GM19043 (cell line): ENCODE measurements around the gene KLF11.
A peak's percentile ranks its signal among the peaks of the same experiment; 100 is the strongest.

Experiments used
- ATAC-seq: cut with Tn5 transposase; IDR thresholded peaks from one replicate; pipeline ENCODE4 v1.9.1; 2021; ENCODE audit warnings: low read depth; ENCODE audit not compliant: unreplicated experiment

The KLF11 gene

DNA sequence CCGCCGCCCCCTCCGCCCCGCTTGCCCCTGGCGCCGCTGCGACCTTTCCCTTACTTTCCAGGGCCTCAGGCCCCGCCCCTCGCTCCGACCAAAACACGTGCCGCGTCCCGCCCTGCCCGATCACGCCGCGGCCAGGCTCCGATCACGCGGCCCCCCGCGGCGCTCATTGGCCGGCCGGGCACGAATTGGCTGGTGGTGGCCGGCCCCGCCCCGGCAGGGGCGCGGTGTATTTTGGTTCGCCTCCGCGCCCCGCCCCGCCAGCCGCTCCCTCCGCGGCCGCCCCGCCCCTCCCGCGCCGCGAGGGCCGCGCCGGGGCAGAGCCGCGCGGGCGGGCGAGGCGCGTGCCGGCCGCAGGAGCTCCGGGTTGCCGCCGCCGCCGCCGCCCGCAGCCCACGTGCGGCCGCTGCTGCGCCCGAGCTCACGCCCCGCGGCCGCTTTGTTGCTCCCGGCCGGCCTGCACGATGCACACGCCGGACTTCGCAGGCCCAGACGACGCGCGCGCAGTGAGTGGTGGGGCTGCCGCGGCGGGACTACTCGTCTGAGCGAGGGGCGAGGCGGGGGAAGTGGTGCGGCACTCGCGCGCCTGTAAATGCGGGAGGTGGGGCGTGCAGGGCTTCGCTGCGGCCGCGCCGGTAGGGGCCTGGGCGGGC, at the start of gene KLF11:
Gene KLF11, plus strand, starts transcription at position 295 of the 650 bp plus-strand sequence. Its CDS starts 167 bp downstream, at position 462.
- ATAC-seq = peak; percentile 63

GRCh38 chr2:9994462-9994861, 48.9 kb upstream of the KLF11 start:
- no peak for ATAC-seq

DNA sequence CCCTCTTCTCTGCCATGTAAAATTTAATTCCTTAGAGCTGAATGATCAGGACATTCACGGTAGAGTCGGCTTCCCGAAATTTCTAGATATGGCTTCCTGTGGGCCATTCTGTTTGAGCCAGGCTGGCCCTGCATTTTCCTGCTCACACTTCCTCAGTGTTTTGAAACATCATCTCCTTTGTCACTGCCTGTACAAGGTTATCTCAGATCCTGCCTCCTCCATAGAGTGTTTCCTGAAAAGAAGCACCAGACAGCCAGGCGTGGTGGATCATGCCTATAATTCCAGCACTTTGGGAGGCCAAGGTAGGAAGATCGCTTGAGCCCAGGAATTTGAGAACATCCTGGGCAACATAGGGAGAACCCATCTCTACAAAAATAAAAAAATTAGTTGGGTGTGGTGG, 48.3 kb upstream of the KLF11 start:
- no peak for ATAC-seq

GRCh38 chr2:9996321-9996720, 47.0 kb upstream of the KLF11 start:
- no peak for ATAC-seq

DNA sequence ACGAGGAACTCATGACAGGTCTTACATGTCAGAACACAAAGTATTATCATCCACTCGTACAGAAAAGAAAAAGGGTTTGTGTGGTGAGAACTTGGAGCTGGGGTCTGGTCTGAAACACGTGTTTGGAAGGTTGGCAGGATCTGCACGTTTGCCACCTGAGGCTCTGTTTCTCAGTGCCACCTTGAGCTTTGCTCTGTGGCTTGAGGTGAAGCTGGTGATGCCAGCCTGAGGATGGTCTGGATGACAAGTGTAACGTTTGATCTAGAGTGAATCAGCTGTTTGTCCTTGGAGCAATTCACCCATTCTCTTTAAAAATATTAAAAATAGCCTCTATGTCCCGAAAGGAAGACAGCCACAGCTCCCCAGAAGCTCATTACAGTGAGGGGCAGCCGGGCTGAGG, 45.4 kb upstream of the KLF11 start:
- ATAC-seq = no peak

GRCh38 chr2:9998916-9999654, 44.3 kb upstream of the KLF11 start:
- no peak for ATAC-seq

- no peak for ATAC-seq
Measured at GRCh38 chr2:9999693-10000092, 43.7 kb upstream of the KLF11 start.

- ATAC-seq = no peak
Measured at GRCh38 chr2:10000541-10000940, 42.8 kb upstream of the KLF11 start.

GRCh38 chr2:10001586-10001985, 41.8 kb upstream of the KLF11 start:
- ATAC-seq = no peak

DNA sequence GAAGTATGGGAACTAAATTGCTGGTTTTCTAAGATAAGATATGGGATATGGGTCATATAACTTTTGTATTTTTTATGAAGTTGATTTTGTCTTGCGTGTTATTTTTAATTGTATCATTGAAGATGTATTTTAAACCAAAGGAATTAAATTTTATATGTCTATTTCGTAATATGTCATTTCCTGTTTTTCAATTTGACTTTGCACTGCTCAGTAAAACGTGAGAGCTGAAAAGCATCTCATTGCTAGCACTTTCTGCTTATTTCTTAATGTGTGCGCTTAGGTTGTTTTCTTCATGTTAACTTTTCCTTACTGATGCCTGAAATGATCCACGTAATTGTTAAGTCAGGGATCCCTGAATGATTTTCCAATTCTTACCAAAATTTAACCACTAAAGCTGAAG, 41.2 kb upstream of the KLF11 start:
- no peak for ATAC-seq

DNA sequence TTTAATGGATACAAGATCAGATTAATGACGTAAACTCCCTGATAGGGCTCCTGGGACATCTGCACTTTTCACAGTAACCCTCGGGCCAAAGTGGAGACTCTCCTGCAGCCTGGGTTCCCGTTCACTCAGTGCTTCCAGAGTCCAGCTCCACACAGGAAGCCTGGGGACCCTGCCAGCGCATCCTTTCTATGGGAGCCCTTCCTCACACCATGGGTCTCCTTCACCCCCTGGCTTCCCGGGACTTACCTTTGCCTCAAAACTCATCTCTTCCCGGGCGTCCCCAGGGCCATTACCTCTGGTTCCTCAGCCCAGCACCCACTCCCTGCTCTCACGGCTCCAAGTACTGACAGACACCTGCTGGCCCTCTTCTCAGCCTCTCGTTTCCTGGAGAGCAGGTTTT, 40.7 kb upstream of the KLF11 start:
- no peak for ATAC-seq

DNA sequence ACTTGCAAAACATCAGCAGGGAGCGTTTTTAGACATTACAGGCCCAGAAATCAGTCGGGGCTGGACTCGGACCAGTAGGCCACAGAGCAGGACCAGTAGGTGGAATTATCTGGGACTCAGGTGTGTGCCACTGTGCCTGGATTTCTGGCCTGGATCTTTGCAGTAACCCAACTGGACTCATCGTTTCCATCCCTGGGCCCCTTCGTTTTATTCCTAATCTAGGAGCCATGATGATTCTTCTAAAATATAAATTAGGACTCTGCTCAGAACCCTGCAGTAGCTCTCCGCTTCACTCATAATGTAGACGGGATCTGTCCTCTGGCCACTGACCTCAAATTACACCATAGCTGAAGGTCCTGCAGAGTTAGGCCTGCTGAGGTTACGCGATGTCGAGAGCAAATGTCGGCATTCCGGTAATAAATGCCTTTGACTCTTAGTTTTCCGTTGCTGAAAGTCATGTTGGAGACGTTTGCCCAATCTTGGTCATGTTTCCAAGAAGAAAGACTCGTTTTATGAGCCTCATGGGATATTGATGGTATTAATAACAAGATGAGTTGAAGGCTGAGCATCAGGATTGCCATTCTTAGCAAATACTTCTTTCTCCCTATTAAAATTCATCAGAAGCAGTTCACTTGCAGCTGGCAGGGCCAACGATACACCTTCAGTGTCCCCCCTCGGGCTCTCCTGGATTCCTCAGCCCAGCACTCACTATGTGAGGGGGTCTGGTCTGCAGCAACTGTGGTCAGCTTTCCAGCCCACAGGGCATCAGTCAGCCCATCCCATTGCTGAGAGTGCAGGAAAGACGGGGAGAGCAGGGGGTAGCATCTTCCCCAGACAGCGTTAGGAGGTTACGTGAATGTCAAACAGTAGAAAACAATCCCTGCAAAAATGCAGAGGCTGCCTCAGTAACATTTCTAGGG, 39.9 kb upstream of the KLF11 start:
- no peak for ATAC-seq

DNA sequence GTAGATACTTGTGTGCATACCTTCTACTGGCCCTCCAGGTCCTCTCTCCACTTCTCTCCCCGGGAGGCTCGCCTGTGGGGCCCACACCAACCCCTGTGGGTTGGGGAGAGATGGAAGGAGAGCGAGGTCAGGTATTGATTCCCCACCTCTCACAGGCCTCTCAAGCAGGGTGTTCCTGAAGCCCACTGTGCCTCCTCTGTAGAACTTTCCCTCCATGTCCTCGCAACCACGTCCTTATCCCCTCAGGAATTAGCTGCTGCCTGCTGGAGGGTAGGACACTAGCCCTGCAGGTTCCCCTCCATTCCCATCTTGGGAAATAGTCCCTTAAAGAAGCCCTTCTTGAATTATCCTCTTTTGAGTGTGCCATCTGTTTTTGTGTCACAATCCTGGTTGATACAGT, 38.9 kb upstream of the KLF11 start:
- no peak for ATAC-seq

- no peak for ATAC-seq
Measured at GRCh38 chr2:10004836-10005235, 38.5 kb upstream of the KLF11 start.

DNA sequence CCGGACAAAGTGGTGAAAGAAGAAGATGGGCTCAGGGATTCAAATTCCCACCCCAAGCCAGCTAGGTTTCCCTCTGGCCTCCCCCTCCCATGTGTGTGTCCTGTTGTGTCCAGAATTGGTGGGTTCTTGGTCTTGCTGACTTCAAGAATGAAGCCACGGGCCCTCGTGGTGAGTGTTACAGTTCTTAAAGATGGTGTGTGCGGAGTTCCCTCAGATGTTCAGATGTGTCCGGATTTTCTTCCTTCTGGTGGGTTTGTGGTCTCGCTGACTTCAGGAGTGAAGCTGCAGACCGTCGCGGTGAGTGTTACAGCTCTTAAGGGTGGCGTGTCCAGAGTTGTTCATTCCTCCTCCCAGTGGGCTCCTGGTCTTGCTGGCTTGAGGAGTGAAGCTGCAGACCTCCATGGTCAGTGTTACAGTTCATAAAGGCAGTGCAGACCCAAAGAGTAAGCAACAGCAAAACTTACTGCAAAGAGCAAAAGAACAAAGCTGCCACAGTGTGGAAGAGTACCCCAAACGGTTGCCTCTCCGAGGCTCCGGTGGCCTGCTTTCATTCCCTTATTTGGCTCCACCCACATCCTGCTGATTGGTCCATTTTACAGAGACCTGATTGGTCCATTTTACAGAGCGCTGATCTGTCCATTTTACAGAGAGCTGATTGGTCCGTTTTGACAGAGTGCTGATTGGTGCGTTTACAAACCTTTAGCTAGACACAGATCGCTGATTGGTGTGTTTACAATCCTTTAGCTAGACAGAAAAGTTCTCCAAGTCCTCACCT, 37.7 kb upstream of the KLF11 start:
- no peak for ATAC-seq

DNA sequence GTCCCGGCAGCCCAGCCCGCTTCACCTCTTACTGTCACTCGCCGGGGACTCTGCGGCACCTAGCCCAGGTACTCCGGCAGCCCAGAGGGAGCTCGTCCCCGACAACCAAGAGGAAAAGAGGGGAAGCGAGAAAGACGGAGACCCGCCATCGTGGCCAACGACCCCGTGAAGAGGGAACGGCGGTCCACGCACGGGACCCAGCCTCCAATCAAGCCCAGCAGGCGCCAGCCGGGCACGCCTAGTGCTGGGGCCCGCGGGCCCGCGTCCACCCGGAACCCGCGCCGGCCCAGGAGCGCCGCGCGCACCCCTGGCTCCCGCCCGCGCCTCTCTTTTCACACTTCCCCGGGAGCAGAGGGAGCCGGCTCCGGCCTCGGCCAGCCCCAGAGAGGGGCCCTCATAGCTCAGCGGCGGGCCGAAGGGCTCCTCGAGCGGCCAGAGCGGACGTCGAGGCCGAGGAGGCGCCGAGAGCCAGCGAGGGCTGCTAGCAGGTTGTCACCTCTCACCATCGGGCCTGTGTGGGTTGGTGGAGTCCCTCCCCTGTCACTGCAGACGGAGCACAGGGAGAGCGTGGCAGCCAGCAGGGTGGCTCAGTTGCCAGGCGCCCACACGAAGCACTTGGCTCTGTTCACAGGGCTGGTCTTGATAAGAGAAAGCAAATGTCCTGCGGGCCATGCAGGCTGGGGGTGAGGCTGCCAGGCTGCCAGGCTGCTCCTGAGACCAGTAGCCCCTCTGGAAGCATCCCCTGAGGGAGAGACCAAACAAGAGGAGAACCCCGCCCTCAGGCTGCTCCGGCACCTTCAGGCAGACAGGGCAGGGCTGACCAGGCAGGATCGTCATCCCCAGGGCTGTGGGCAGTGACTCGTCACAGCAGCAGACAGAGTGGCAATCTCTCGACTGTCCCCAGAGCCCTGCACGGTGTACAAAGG, 36.9 kb upstream of the KLF11 start:
- no peak for ATAC-seq

- ATAC-seq = no peak
Measured at GRCh38 chr2:10007435-10007834, 35.9 kb upstream of the KLF11 start.

GRCh38 chr2:10007921-10008808, 35.2 kb upstream of the KLF11 start:
- no peak for ATAC-seq

DNA sequence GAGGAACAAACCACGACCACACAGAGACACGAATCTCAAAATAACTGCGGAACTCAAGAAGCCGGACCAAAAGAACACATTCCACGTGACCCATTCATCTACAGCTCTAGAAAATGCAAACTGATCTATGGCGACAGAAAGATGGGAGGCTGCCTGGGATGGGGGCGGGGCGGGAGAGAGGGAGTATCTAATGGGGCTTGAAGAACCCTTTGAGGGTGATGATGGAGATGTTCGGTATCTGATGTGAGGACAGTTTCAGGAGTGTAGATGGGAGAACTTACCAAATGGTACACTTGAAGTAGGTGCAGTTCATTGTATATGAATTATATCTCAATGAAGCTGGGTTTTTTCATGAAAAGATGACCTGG, 34.6 kb upstream of the KLF11 start:
- no peak for ATAC-seq
